Aorta (tissue), 5 donors: ENCODE results near the gene HEPACAM. TPM values are rescaled to one million over a fixed set of nuclear protein-coding genes. Genes with fewer than 3 reads are reported as not detected.

Source experiments
- ATAC-seq: fragments of 200-7000 bp; cut with Tn5 transposase; one replicate; pipeline ENCODE4 v1.9.1; 2022; ENCODE audit warnings: moderate library complexity; ENCODE audit not compliant: low FRiP score
- DNase-seq, 2 donors: peaks; one replicate each; pipeline ENCODE4 v3.0.0-alpha.2; 2020
- H3K27ac ChIP-seq, 2 donors: one replicate each; pipeline ENCODE4 v1.5.1; 2013; ENCODE audit warnings: low read length in 2 of 2, mild to moderate bottlenecking in 2 of 2, moderate library complexity in 2 of 2, control low read depth in 1 of 2, inconsistent platforms in 1 of 2, low read depth in 1 of 2
- H3K27me3 ChIP-seq, 2 donors: one replicate each; pipeline ENCODE4 v1.6.1; 2013; ENCODE audit warnings: control low read depth in 1 of 2, low read length in 1 of 2, mild to moderate bottlenecking in 1 of 2, moderate library complexity in 1 of 2; ENCODE audit not compliant: insufficient read depth in 2 of 2, control insufficient read depth in 1 of 2
- H3K36me3 ChIP-seq, 2 donors: one replicate each; pipeline ENCODE4 v1.6.1; 2013; ENCODE audit warnings: control low read depth in 1 of 2, low read length in 1 of 2, mild to moderate bottlenecking in 1 of 2; ENCODE audit not compliant: insufficient read depth in 2 of 2, control insufficient read depth in 1 of 2
- H3K4me1 ChIP-seq, 2 donors: one replicate each; pipeline ENCODE4 v1.6.1; 2013; ENCODE audit warnings: low read length in 2 of 2, control low read depth in 1 of 2, mild to moderate bottlenecking in 1 of 2, moderate library complexity in 1 of 2; ENCODE audit not compliant: insufficient read depth in 2 of 2, control insufficient read depth in 1 of 2
- H3K4me3 ChIP-seq, 2 donors: one replicate each; pipeline ENCODE4 v1.5.1; 2013; ENCODE audit warnings: low read length in 2 of 2, control low read depth in 1 of 2, mild to moderate bottlenecking in 1 of 2
- H3K9me3 ChIP-seq: one replicate; pipeline ENCODE4 v1.6.1; 2013; ENCODE audit warnings: mild to moderate bottlenecking, low read length; ENCODE audit not compliant: control insufficient read depth
- WGBS, 2 donors: extraction: QIAGEN DNeasy Blood & Tissue Kit; methylation state at CpG; one replicate each; pipeline ENCODE4 v1.1.7; 2013; 5-methylcytosine and 5-hydroxymethylcytosine counted together
- intact Hi-C, 2 donors: fragments of 100-400 bp; cut with DNase I; formaldehyde crosslinking; loops; one replicate each; pipeline versions ENCODE4 v1.14.2 to v1.15.0; 2022
- polyA plus RNA-seq, 2 donors: library from polyadenylated mRNA; stranded (reverse); fragments of 200-250 nt; gene quantifications; one replicate each; pipeline ENCODE4 v1.2.3, GENCODE V29; 2013
- total RNA-seq, 2 donors: library from RNA; stranded (reverse); fragmentation: NEBNext Ultra II Directional; extraction: Animal tissue kit (Norgen Biotek cat#: 25700); gene quantifications; one replicate each; pipeline ENCODE4 v1.2.1, GENCODE V29; 2021
- donor health status: healthy with polysubstance abuse.
- donor health status: Bipolar disorder and iron deficiency.
- donor health status: DM: no; HTN: no; CAD: no.
- donor health status: DM: no; HTN: no; CAD: no.
- donor health status: DM: yes; HTN: yes; CAD: no.

HEPACAM gene
- total and polyA plus RNA-seq, 4 donors: 0.10 to 0.30 TPM; not detected in 2

DNA sequence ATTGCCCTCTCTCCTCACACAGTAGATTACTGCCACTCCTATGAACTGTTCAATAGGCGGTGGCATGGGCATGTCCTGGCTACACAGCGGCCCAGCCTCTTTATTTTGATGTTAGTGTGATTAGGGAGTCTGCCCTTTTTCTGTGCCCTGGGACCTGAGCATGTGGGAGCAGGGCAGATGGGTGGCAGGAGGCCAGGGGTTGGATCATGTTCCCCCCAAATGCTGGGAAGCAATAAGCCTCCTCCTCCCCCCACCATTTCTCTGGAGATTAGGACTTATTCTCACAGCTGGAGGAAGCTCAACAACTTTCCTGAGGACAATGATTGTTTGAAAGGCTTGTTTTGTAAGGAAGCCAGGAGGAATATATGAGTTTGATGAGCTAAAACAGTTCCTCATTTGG, 15.9 kb downstream of the HEPACAM start:
- no peak for ATAC-seq
- Histone ChIP-seq H3K4me1 (no peaks in the 10 kb centered on the region), H3K4me3 (no peak overlapping the region), H3K9me3 (no peaks in the 10 kb centered on the region), H3K36me3 (no peaks in the 10 kb centered on the region), H3K27me3 (no peaks in the 10 kb centered on the region), H3K27ac (no peak overlapping the region)
- intact Hi-C loops: no loop called here
- WGBS, 2 donors: 98% methylated on average over 2 of the region's 2 CpGs
- DNase-seq: no peak

GRCh38 chr11:124918950-124919349, 16.9 kb downstream of the HEPACAM start, which contains the start of gene HEPN1:
Gene HEPN1, plus strand, starts transcription at chr11:124919250.
- no peaks in the 10 kb centered on the region for H3K4me1 ChIP-seq
- DNase-seq: no peak
- H3K27ac ChIP-seq: no peak within 1 kb of the TSS
- H3K36me3 ChIP-seq: no peaks in the 10 kb centered on the region
- no peaks in the 10 kb centered on the region for H3K27me3 ChIP-seq
- ATAC-seq: no peak
- intact Hi-C loops: no loop called here
- 88 to 89% methylated on average over 3 of the region's 3 CpGs for WGBS, 2 donors
- no peak within 1 kb of the TSS for H3K4me3 ChIP-seq
- H3K9me3 ChIP-seq: no peaks in the 10 kb centered on the region

- Histone ChIP-seq H3K9me3 (no peaks in the 10 kb centered on the region), H3K27ac (no peak overlapping the region), H3K4me1 (no peaks in the 10 kb centered on the region), H3K4me3 (no peak overlapping the region), H3K36me3 (no peaks in the 10 kb centered on the region), H3K27me3 (no peaks in the 10 kb centered on the region)
- ATAC-seq: no peak
- intact Hi-C loops: no loop called here
- 73 to 80% methylated on average over 6 of the region's 6 CpGs for WGBS, 2 donors
- DNase-seq: no peak
Measured at GRCh38 chr11:124917115-124917637, 18.7 kb downstream of the HEPACAM start.

GRCh38 chr11:124916370-124916710, 19.5 kb downstream of the HEPACAM start:
- Histone ChIP-seq H3K27ac (no peak overlapping the region), H3K4me3 (no peak overlapping the region), H3K4me1 (no peaks in the 10 kb centered on the region), H3K27me3 (no peaks in the 10 kb centered on the region), H3K36me3 (no peaks in the 10 kb centered on the region), H3K9me3 (peaks cover 2% of the 10 kb centered on the region)
- intact Hi-C loops: no loop called here
- no peak for DNase-seq
- no peak for ATAC-seq

- ATAC-seq (no peak), DNase-seq (no peak)
- Histone ChIP-seq H3K27me3 (no peaks in the 10 kb centered on the region), H3K36me3 (no peaks in the 10 kb centered on the region), H3K9me3 (peaks cover 2% of the 10 kb centered on the region), H3K4me3 (no peak overlapping the region), H3K27ac (no peak overlapping the region), H3K4me1 (no peaks in the 10 kb centered on the region)
- WGBS, 2 donors: 73 to 81% methylated on average over 3 of the region's 3 CpGs
- intact Hi-C loops: no loop called here
Measured at GRCh38 chr11:124915541-124916369, 20.1 kb downstream of the HEPACAM start.

DNA sequence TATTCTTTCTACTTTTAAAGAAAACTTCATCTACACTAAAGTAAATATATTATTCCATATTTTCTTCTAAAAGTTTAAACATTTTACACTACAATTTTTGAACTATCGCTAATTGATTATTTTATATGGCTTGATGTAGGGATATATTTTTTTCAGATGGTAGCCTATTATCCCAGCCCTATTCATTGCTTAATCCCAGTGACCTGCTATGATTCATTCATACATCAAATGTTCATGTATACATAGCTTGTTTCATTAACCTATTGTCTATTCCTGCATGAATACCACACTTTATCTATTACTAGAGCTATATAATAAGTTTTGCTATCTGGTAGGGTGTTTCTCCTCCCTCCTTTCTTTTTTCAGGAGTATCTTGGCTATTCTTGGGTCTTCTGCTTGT, 33.2 kb downstream of the HEPACAM start:
- intact Hi-C loops: no loop called here
- ATAC-seq: no peak

DNA sequence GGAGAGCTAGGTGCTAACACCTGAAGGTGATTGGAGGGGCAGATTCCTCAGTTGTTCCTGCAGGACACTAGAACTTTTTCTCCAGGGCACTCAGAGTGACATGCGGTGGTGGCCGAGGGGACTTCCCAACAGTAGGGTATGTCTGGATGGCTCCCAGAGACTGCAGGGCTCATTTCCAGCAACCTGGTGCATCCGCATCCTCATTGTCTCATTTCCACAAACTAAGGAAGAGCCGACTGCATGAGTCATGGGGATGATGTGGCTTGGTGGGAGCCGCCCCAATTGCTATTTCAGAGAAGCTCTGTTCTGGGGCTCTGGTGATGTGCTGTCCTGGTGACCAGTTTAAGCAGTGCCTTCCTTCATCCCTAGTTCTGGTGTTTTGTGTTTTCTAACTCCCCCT, 35.4 kb downstream of the HEPACAM start:
- DNase-seq: no peak
- WGBS, 2 donors: 84 to 90% methylated on average over 5 of the region's 5 CpGs
- H3K27ac ChIP-seq: no peak overlapping the region
- no peaks in the 10 kb centered on the region for H3K27me3 ChIP-seq
- ATAC-seq: peak; percentile 50
- no peaks in the 10 kb centered on the region for H3K4me1 ChIP-seq
- H3K36me3 ChIP-seq: no peaks in the 10 kb centered on the region
- no peak overlapping the region for H3K4me3 ChIP-seq
- no peaks in the 10 kb centered on the region for H3K9me3 ChIP-seq
- intact Hi-C loops: no loop called here

More for the DNA sequence above, 33.2 kb downstream of the HEPACAM start:
- Histone ChIP-seq H3K36me3 (no peaks in the 10 kb centered on the region), H3K4me1 (no peaks in the 10 kb centered on the region), H3K9me3 (no peaks in the 10 kb centered on the region), H3K27ac (no peak overlapping the region), H3K27me3 (no peaks in the 10 kb centered on the region), H3K4me3 (no peak overlapping the region)
- WGBS, 2 donors: 95 to 97% methylated on average over 1 of the region's 1 CpG
- no peak for DNase-seq

- intact Hi-C loops: no loop called here
- 71 to 75% methylated on average over 6 of the region's 6 CpGs for WGBS, 2 donors
- no peaks in the 10 kb centered on the region for H3K4me1 ChIP-seq
- H3K27ac ChIP-seq: no peak overlapping the region
- H3K9me3 ChIP-seq: no peaks in the 10 kb centered on the region
- no peak overlapping the region for H3K4me3 ChIP-seq
- no peak for ATAC-seq
- DNase-seq: no peak
- H3K27me3 ChIP-seq: no peaks in the 10 kb centered on the region
- no peaks in the 10 kb centered on the region for H3K36me3 ChIP-seq
Measured at GRCh38 chr11:124899383-124900145, 36.3 kb downstream of the HEPACAM start.
